ENCODE results near the gene PLCH2.

PLCH2 gene

GRCh38 chr1:2472109-2472508, 4.0 kb upstream of the PLCH2 start:
- no peak for DNase-seq (ENCODE audit: low read depth)
- H3K4me3 ChIP-seq (ENCODE audit: low read length), result no peak overlapping the region
- TF ChIP-seq, protein P1, sequence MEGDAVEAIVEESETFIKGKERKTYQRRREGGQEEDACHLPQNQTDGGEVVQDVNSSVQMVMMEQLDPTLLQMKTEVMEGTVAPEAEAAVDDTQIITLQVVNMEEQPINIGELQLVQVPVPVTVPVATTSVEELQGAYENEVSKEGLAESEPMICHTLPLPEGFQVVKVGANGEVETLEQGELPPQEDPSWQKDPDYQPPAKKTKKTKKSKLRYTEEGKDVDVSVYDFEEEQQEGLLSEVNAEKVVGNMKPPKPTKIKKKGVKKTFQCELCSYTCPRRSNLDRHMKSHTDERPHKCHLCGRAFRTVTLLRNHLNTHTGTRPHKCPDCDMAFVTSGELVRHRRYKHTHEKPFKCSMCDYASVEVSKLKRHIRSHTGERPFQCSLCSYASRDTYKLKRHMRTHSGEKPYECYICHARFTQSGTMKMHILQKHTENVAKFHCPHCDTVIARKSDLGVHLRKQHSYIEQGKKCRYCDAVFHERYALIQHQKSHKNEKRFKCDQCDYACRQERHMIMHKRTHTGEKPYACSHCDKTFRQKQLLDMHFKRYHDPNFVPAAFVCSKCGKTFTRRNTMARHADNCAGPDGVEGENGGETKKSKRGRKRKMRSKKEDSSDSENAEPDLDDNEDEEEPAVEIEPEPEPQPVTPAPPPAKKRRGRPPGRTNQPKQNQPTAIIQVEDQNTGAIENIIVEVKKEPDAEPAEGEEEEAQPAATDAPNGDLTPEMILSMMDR (conservative IDR thresholded peaks at IDR 0.05; ENCODE audit: low read length), result no peak

- TF ChIP-seq, protein P1 (conservative IDR thresholded peaks at IDR 0.05; ENCODE audit: low read length), result no peak
- no peak for DNase-seq (ENCODE audit: low read depth)
- no peak overlapping the region for H3K4me3 ChIP-seq (ENCODE audit: low read length)
Observed at GRCh38 chr1:2472561-2473177, 3.4 kb upstream of the PLCH2 start.

DNA sequence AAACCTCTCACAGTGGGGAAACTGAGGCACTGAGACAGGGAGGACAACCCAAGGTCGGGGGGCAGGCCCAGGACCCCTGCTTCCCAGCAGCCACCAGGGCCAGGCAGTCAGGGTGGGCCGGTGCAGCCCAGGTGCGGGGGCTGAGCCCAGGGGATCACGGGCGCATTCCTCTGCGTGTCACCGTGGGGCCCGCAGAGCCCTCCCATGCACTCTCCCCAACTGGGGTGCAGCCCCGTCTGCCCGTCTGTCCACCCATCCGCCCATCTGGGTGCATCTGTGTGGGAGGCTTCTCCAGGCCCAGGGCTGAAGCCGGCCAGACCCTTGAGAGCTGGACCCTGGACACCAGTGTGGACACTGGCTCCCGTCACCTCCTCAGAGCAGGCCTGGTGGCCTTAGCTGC, 2.9 kb upstream of the PLCH2 start:
- H3K4me3 ChIP-seq (ENCODE audit: low read length), result no peak overlapping the region
- DNase-seq (ENCODE audit: low read depth), result no peak
- TF ChIP-seq, protein P1 (conservative IDR thresholded peaks at IDR 0.05; ENCODE audit: low read length), result no peak

DNA sequence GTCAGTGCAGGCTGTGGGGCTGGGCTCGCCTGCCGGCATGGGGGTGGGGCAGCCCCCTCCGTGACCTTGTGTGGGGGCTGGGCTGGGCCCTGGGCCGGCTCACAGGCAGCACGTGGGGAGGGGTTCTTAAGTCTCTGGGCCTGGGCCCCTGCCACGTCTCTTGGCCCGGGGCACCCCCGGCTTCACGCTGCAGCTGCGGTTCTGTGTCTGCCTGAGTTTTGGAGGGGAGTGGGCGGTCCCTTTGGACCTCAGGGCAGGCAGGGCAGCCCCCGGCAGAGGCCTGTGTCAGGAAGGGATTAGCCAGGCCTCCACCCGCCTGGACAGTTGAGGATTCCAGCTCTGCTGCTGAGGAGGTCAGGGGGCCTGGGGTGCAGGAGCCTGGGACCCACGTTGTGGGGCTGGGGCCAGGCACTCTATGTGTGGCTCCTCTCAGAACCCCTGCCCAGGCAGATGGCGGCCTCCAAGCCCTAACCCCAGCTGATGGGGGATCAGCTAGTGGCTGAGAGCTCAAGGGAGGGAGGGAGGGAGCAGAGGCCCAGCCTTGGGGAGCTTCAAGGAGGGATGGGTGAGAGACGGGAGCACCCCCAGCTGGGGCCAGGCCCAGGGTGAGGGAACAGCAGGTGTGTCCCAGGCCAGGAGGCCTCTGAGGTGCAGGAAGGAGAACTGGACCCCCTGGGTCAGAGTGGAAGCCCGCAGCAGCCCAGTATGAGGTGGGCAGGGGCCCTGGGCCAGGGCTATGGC, 1.8 kb upstream of the PLCH2 start:
- H3K4me3 ChIP-seq (ENCODE audit: low read length), result no peak overlapping the region
- TF ChIP-seq, protein P1 (conservative IDR thresholded peaks at IDR 0.05; ENCODE audit: low read length), result no peak
- DNase-seq (ENCODE audit: low read depth), result no peak

GRCh38 chr1:2474933-2475371, 1.1 kb upstream of the PLCH2 start:
- no peak overlapping the region for H3K4me3 ChIP-seq (ENCODE audit: low read length)
- TF ChIP-seq, protein P1 (conservative IDR thresholded peaks at IDR 0.05; ENCODE audit: low read length), result no peak
- no peak for DNase-seq (ENCODE audit: low read depth)

DNA sequence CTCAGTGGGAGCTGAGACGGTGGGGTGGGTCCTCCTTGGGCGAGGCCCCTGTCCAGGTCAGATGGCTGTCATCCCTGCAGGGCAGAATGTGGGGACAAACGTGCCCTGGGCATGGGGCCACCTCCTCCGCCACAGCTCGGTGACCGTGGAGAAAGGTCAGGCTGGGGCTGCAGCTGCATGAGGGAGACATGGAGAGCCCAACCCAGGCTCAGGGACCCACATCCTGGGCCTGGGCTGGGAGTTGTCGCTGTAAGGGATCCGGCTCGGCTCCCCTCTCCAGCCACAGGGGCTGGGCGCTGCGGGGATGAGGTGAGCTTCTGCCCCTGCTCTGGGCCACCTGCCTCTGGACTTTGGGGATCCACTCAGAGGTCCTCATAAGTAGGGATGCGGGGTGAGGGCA, 518 bp upstream of the PLCH2 start:
- TF ChIP-seq, protein P1 (conservative IDR thresholded peaks at IDR 0.05; ENCODE audit: low read length), result no peak
- no peak for DNase-seq (ENCODE audit: low read depth)
- no peak overlapping the region for H3K4me3 ChIP-seq (ENCODE audit: low read length)

DNA sequence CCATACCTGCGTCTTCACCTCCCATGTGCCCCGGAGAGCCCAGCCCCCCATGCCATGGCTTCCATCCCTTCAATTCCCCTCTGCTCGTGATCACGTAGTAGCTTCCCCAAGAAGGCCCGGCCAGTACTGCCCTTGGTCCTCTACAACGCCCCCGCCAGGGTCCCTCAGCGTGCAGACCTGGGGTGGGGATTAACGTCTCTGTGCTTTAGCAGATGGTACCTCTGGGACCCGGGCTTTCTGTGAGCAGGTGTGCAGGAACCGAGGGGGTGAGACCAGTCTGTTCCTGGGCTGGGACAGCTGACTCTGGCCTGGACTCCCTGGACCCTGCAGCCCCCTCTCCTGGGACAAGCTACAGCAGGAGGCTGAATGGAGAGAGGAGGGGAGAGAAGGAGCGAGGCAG, 1.2 kb downstream of the PLCH2 start:
- DNase-seq (ENCODE audit: low read depth), result no peak
- H3K4me3 ChIP-seq (ENCODE audit: low read length), result no peak overlapping the region
- TF ChIP-seq, protein P1 (conservative IDR thresholded peaks at IDR 0.05; ENCODE audit: low read length), result no peak
